ENCODE measurements around the gene GPR45.

GPR45 gene

GRCh38 chr2:105241443-105241842, at the start of gene GPR45:
Gene GPR45, plus strand, starts transcription at chr2:105241743. Its CDS starts 116 bp downstream, at chr2:105241859.
- no peak for TF ChIP-seq CTCF (IDR thresholded peaks at IDR 0.05; ENCODE audit: control insufficient read depth, extremely low read depth, insufficient read depth)
- no peak for DNase-seq (ENCODE audit: low read depth)
- no peak within 1 kb of the TSS for H3K4me3 ChIP-seq (ENCODE audit: low read depth, low read length)

- TF ChIP-seq CTCF (IDR thresholded peaks at IDR 0.05; ENCODE audit: control insufficient read depth, extremely low read depth, insufficient read depth): no peak
- no peak overlapping the region for H3K4me3 ChIP-seq (ENCODE audit: low read depth, low read length)
- DNase-seq (ENCODE audit: low read depth): no peak
Observed at GRCh38 chr2:105194022-105194675, 47.4 kb upstream of the GPR45 start.

- no peak for DNase-seq (ENCODE audit: low read depth)
- no peak for TF ChIP-seq CTCF (IDR thresholded peaks at IDR 0.05; ENCODE audit: control insufficient read depth, extremely low read depth, insufficient read depth)
- H3K4me3 ChIP-seq (ENCODE audit: low read depth, low read length): no peak overlapping the region
Observed at GRCh38 chr2:105196651-105197050, 44.9 kb upstream of the GPR45 start.

GRCh38 chr2:105215586-105216192, 25.9 kb upstream of the GPR45 start:
- no peak for TF ChIP-seq CTCF (IDR thresholded peaks at IDR 0.05; ENCODE audit: control insufficient read depth, extremely low read depth, insufficient read depth)

GRCh38 chr2:105220604-105221003, 20.9 kb upstream of the GPR45 start:
- no peak for TF ChIP-seq CTCF (IDR thresholded peaks at IDR 0.05; ENCODE audit: control insufficient read depth, extremely low read depth, insufficient read depth)
- no peak overlapping the region for H3K4me3 ChIP-seq (ENCODE audit: low read depth, low read length)
- no peak for DNase-seq (ENCODE audit: low read depth)

More at GRCh38 chr2:105215586-105216192, 25.9 kb upstream of the GPR45 start:
- no peak overlapping the region for H3K4me3 ChIP-seq (ENCODE audit: low read depth, low read length)
- no peak for DNase-seq (ENCODE audit: low read depth)

GRCh38 chr2:105224444-105224843, 17.1 kb upstream of the GPR45 start:
- TF ChIP-seq CTCF (IDR thresholded peaks at IDR 0.05; ENCODE audit: control insufficient read depth, extremely low read depth, insufficient read depth): no peak
- no peak for DNase-seq (ENCODE audit: low read depth)
- no peak overlapping the region for H3K4me3 ChIP-seq (ENCODE audit: low read depth, low read length)

DNA sequence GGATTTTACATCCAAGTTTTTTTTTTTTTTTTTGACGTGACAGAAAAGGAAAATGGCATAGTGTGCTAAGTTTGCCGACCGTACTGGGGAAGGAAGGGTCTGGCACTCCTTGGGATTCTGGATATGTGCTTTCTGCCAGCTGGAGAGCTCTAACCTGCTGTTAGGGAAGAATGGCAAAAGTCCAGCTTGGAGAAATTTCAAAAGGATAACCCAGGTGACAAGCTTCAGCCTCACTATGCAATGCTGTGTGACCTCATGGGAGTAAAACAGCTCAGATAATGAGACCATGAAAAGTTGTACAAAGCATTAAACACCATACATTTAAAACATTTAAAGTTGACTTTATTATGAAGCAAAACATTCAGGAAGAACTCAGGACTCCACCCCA, 10.3 kb upstream of the GPR45 start:
- no peak for TF ChIP-seq CTCF (IDR thresholded peaks at IDR 0.05; ENCODE audit: control insufficient read depth, extremely low read depth, insufficient read depth)
- DNase-seq (ENCODE audit: low read depth): peak; percentile 57
- H3K4me3 ChIP-seq (ENCODE audit: low read depth, low read length): no peak overlapping the region
